Stimulated activated CD8-positive, alpha-beta memory T cell treated with anti-CD3 and anti-CD28 coated beads, Interleukin-7, amount 100 ng/mL, for 48 hours (primary cell): ENCODE measurements around the gene BCL7C.
"Not testable (repeated sequence)": the region's sequence is repeated elsewhere in the genome, so short reads cannot be mapped to it uniquely, and the experiment has no call there.

Experiments
- DNase-seq, 2 donors: peaks; one replicate each; pipeline ENCODE4 v3.0.0-alpha.2; 2020; ENCODE audit warnings: low read depth in 1 of 2; ENCODE audit errors: extremely low read depth in 1 of 2

Gene BCL7C

GRCh38 chr16:30870904-30871303 lies 23.0 kb downstream of the BCL7C start:
- no peak for DNase-seq

- DNase-seq, result no peak
Observed at GRCh38 chr16:30867747-30868146, 26.1 kb downstream of the BCL7C start.

- DNase-seq, result no peak
Observed at GRCh38 chr16:30866031-30866430, 27.8 kb downstream of the BCL7C start.

- not testable (repeated sequence) for DNase-seq
Observed at GRCh38 chr16:30863178-30863577, 30.7 kb downstream of the BCL7C start.

- not testable (repeated sequence) for DNase-seq
Observed at GRCh38 chr16:30860729-30861128, 33.1 kb downstream of the BCL7C start.

- no peak for DNase-seq
Observed at GRCh38 chr16:30858829-30859423, 35.0 kb downstream of the BCL7C start.

- DNase-seq, result no peak
Observed at GRCh38 chr16:30858111-30858495, 35.8 kb downstream of the BCL7C start.

GRCh38 chr16:30853758-30854157 lies 40.1 kb downstream of the BCL7C start:
- no peak for DNase-seq

GRCh38 chr16:30850246-30850645 lies 43.6 kb downstream of the BCL7C start:
- DNase-seq, result no peak

GRCh38 chr16:30846649-30847402 lies 47.1 kb downstream of the BCL7C start:
- DNase-seq, result no peak

GRCh38 chr16:30844671-30845449 lies 49.0 kb downstream of the BCL7C start:
- DNase-seq, result peak; percentile 29 to 71

GRCh38 chr16:30844346-30844670 lies 49.6 kb downstream of the BCL7C start:
- DNase-seq, result no peak

GRCh38 chr16:30843501-30843900 lies 50.4 kb downstream of the BCL7C start:
- no peak for DNase-seq

GRCh38 chr16:30842971-30843370 lies 50.9 kb downstream of the BCL7C start:
- no peak for DNase-seq

GRCh38 chr16:30841332-30841731 lies 52.5 kb downstream of the BCL7C start:
- DNase-seq, result no peak

GRCh38 chr16:30840611-30841010 lies 53.3 kb downstream of the BCL7C start:
- DNase-seq, result no peak

GRCh38 chr16:30839523-30840227 lies 54.2 kb downstream of the BCL7C start:
- DNase-seq, result no peak

- DNase-seq, result no peak
Observed at GRCh38 chr16:30838876-30839471, 54.9 kb downstream of the BCL7C start.

GRCh38 chr16:30837904-30838303 lies 56.0 kb downstream of the BCL7C start:
- DNase-seq, result no peak
